ENCODE measurements around the gene HSF2. TPM values are rescaled to one million over a fixed set of nuclear protein-coding genes. Genes with fewer than 3 reads are reported as not detected.

The HSF2 gene
- polyA plus RNA-seq, 1 donor from 2014 or later: 153 TPM

GRCh38 chr6:122388945-122389344 lies 10.5 kb upstream of the HSF2 start:
- Histone ChIP-seq H3K27ac (ENCODE audit: low read length) (peak overlapping the region; percentile 82), H3K4me3 (ENCODE audit: low read length) (no peak overlapping the region), H3K9me2 (ENCODE audit: insufficient read depth, low read length) (no peaks in the 10 kb centered on the region), H3K9ac (ENCODE audit: low read length) (peak overlapping the region; percentile 16), H3K27me3 (ENCODE audit: insufficient read depth, low read depth, low read length) (no peaks in the 10 kb centered on the region), H3K9me3 (ENCODE audit: low read length) (no peaks in the 10 kb centered on the region), H3K36me3 (ENCODE audit: insufficient read depth, low read length) (no peaks in the 10 kb centered on the region), H3K79me2 (replicated peaks; ENCODE audit: insufficient read depth, low read length) (no peaks in the 10 kb centered on the region), H2AFZ (ENCODE audit: low read depth, low read length) (no peak overlapping the region), H4K20me1 (ENCODE audit: insufficient read depth) (no peaks in the 10 kb centered on the region), H3K4me2 (ENCODE audit: low read length) (no peak overlapping the region), H3F3A (ENCODE audit: insufficient read depth, low read length, poor library complexity, severe bottlenecking) (no peaks in the 10 kb centered on the region)
- TF ChIP-seq TAF1 (IDR thresholded peaks at IDR 0.05; ENCODE audit: low read depth): no peak

- H4K20me1 ChIP-seq (ENCODE audit: insufficient read depth): no peaks in the 10 kb centered on the region
- H3K27me3 ChIP-seq (ENCODE audit: insufficient read depth, low read depth, low read length): no peaks in the 10 kb centered on the region
- no peaks in the 10 kb centered on the region for H3K79me2 ChIP-seq (replicated peaks; ENCODE audit: insufficient read depth, low read length)
- H3K4me3 ChIP-seq (ENCODE audit: low read length): peak overlapping the region; percentile 2
- no peaks in the 10 kb centered on the region for H3F3A ChIP-seq (ENCODE audit: insufficient read depth, low read length, poor library complexity, severe bottlenecking)
- no peaks in the 10 kb centered on the region for H3K9me3 ChIP-seq (ENCODE audit: low read length)
- peak overlapping the region; percentile 82 for H3K27ac ChIP-seq (ENCODE audit: low read length)
- no peaks in the 10 kb centered on the region for H3K36me3 ChIP-seq (ENCODE audit: insufficient read depth, low read length)
- H3K9me2 ChIP-seq (ENCODE audit: insufficient read depth, low read length): no peaks in the 10 kb centered on the region
- no peak for TF ChIP-seq EZH2 (IDR thresholded peaks at IDR 0.05; ENCODE audit: borderline replicate concordance, insufficient read depth, low read length, poor library complexity, severe bottlenecking)
- TF ChIP-seq, protein P1, sequence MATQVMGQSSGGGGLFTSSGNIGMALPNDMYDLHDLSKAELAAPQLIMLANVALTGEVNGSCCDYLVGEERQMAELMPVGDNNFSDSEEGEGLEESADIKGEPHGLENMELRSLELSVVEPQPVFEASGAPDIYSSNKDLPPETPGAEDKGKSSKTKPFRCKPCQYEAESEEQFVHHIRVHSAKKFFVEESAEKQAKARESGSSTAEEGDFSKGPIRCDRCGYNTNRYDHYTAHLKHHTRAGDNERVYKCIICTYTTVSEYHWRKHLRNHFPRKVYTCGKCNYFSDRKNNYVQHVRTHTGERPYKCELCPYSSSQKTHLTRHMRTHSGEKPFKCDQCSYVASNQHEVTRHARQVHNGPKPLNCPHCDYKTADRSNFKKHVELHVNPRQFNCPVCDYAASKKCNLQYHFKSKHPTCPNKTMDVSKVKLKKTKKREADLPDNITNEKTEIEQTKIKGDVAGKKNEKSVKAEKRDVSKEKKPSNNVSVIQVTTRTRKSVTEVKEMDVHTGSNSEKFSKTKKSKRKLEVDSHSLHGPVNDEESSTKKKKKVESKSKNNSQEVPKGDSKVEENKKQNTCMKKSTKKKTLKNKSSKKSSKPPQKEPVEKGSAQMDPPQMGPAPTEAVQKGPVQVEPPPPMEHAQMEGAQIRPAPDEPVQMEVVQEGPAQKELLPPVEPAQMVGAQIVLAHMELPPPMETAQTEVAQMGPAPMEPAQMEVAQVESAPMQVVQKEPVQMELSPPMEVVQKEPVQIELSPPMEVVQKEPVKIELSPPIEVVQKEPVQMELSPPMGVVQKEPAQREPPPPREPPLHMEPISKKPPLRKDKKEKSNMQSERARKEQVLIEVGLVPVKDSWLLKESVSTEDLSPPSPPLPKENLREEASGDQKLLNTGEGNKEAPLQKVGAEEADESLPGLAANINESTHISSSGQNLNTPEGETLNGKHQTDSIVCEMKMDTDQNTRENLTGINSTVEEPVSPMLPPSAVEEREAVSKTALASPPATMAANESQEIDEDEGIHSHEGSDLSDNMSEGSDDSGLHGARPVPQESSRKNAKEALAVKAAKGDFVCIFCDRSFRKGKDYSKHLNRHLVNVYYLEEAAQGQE (IDR thresholded peaks at IDR 0.05; ENCODE audit: borderline replicate concordance): peak; percentile 80
- TF ChIP-seq TAF1 (IDR thresholded peaks at IDR 0.05; ENCODE audit: low read depth): no peak
- peak; percentile 78 for TF ChIP-seq MXI1 (conservative IDR thresholded peaks at IDR 0.05; ENCODE audit: poor library complexity, severe bottlenecking)
- no peak for TF ChIP-seq SMC3 (conservative IDR thresholded peaks at IDR 0.05; ENCODE audit: poor library complexity)
- TF ChIP-seq EP300 (conservative IDR thresholded peaks at IDR 0.05; ENCODE audit: poor library complexity, severe bottlenecking): peak; percentile 95
- TF ChIP-seq POLR2AphosphoS5 (IDR thresholded peaks at IDR 0.05): peak; percentile 79
- peak overlapping the region; percentile 51 for H3K9ac ChIP-seq (ENCODE audit: low read length)
- H2AFZ ChIP-seq (ENCODE audit: low read depth, low read length): peak overlapping the region; percentile 34
- H3K4me2 ChIP-seq (ENCODE audit: low read length): peak overlapping the region; percentile 26
Measured at GRCh38 chr6:122389704-122390372, 9.6 kb upstream of the HSF2 start.

- H3K9me2 ChIP-seq (ENCODE audit: insufficient read depth, low read length): no peaks in the 10 kb centered on the region
- no peak overlapping the region for H2AFZ ChIP-seq (ENCODE audit: low read depth, low read length)
- no peaks in the 10 kb centered on the region for H4K20me1 ChIP-seq (ENCODE audit: insufficient read depth)
- no peaks in the 10 kb centered on the region for H3K79me2 ChIP-seq (replicated peaks; ENCODE audit: insufficient read depth, low read length)
- H3K27ac ChIP-seq (ENCODE audit: low read length): no peak overlapping the region
- H3K9me3 ChIP-seq (ENCODE audit: low read length): no peaks in the 10 kb centered on the region
- no peak overlapping the region for H3K9ac ChIP-seq (ENCODE audit: low read length)
- H3K36me3 ChIP-seq (ENCODE audit: insufficient read depth, low read length): no peaks in the 10 kb centered on the region
- no peak overlapping the region for H3K4me3 ChIP-seq (ENCODE audit: low read length)
- H3K4me2 ChIP-seq (ENCODE audit: low read length): no peak overlapping the region
- no peaks in the 10 kb centered on the region for H3K27me3 ChIP-seq (ENCODE audit: insufficient read depth, low read depth, low read length)
- H3F3A ChIP-seq (ENCODE audit: insufficient read depth, low read length, poor library complexity, severe bottlenecking): no peaks in the 10 kb centered on the region
- TF ChIP-seq MXI1 (conservative IDR thresholded peaks at IDR 0.05; ENCODE audit: poor library complexity, severe bottlenecking) (no peak), CTCF (IDR thresholded peaks at IDR 0.05; ENCODE audit: poor library complexity, severe bottlenecking) (no peak), RAD21 (conservative IDR thresholded peaks at IDR 0.05) (no peak), POLR2AphosphoS5 (IDR thresholded peaks at IDR 0.05) (no peak), SMC3 (conservative IDR thresholded peaks at IDR 0.05; ENCODE audit: poor library complexity) (no peak), TAF1 (IDR thresholded peaks at IDR 0.05; ENCODE audit: low read depth) (no peak), EZH2 (IDR thresholded peaks at IDR 0.05; ENCODE audit: borderline replicate concordance, insufficient read depth, low read length, poor library complexity, severe bottlenecking) (no peak), EP300 (conservative IDR thresholded peaks at IDR 0.05; ENCODE audit: poor library complexity, severe bottlenecking) (no peak)
- TF ChIP-seq, protein P1 (IDR thresholded peaks at IDR 0.05; ENCODE audit: borderline replicate concordance): no peak
Measured at GRCh38 chr6:122392564-122393350, 6.7 kb upstream of the HSF2 start.

Data from neural cell (in vitro differentiated cells).